H7 (cell line): ENCODE results near the gene ARHGEF2. TPM values are rescaled to one million over a fixed set of nuclear protein-coding genes. Genes with fewer than 3 reads are reported as not detected.

ENCODE experiments used
- DNase-seq: peaks from one replicate; pipeline ENCODE4 v3.0.0; 2012
- H3K27me3 ChIP-seq: 2 replicates; pipeline ENCODE4 v1.6.0; 2011; ENCODE audit warnings: mild to moderate bottlenecking, low read length; ENCODE audit not compliant: control insufficient read depth, insufficient read depth
- H3K36me3 ChIP-seq: replicated peaks from 2 replicates; pipeline ENCODE4 v1.5.1; 2011; ENCODE audit warnings: low read length; ENCODE audit not compliant: control insufficient read depth, insufficient read depth
- H3K4me3 ChIP-seq: 2 replicates; pipeline ENCODE4 v1.5.1; 2011; ENCODE audit warnings: low read depth, mild to moderate bottlenecking, control low read depth, low read length, moderate library complexity; ENCODE audit not compliant: insufficient read depth
- total RNA-seq: library from RNA; depleted of rRNA; stranded (reverse); fragments of >200 nt; shearing (Covaris generic); gene quantifications from 2 replicates; pipeline ENCODE4 v1.2.3, GENCODE V29; 2014; rRNA removed

The ARHGEF2 gene
- total RNA-seq, 1 experiment from 2014 or later, result 97.1 TPM

DNA sequence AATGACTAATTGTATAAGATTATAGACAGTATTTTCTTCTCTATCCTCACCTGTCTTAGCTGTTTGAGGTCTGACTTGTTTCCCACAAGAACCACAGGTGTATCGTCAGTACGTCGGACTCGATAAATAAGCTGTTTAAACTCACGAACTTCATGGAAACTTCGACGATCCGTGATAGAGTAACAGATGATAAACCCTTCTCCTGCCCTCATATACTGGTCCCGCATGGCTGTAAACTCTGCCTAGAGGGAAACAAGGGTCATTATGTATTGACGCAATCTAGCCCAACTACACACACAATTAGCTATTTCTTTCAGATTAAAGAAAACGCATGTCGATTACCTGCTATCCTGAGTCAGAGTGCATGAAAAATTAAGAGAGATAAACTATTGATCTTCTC lies 74.1 kb downstream of the ARHGEF2 start:
- DNase-seq, result no peak
- H3K36me3 ChIP-seq, result peaks cover 21% of the 10 kb centered on the region
- no peak overlapping the region for H3K4me3 ChIP-seq
- no peaks in the 10 kb centered on the region for H3K27me3 ChIP-seq

DNA sequence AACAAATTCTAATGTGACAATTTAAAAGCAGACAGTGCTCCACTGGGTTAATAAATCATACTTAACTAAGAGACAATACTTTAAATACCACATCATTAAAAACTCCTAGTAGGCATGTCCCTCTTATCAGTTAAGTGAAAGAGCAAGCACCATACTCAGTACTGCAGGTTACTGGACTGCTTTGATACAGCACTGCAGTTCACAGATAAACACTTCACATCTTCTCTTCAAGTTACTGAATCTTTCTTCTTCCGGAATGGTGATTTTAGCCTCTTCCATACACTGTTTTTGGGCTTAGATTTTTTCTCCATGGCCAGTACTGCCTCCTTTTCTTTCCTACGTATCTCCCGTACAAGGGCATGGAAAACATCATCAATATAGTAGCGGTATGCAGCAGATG lies 78.2 kb downstream of the ARHGEF2 start:
- H3K4me3 ChIP-seq, result no peak overlapping the region
- DNase-seq, result no peak
- H3K36me3 ChIP-seq, result peaks cover 19% of the 10 kb centered on the region
- no peaks in the 10 kb centered on the region for H3K27me3 ChIP-seq

DNA sequence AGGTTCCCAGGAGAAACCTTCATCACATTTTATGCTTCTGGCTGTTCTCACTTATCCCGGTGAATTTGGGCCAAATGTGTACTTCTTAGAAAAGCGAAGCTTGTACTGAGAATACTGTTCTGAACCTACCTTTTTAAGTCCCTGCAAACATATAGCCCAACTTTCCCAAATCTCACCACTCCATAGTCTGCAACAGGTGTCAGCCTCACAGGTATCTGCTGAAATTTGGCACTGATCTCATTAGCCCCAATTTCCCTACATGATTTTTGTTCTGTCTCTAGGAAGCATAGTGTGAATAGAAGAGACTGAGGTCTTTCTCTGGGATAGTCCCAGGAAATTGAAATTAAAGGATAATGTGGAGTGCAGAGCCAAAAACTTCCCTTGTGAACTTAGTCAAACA lies 78.7 kb downstream of the ARHGEF2 start:
- no peaks in the 10 kb centered on the region for H3K27me3 ChIP-seq
- no peak overlapping the region for H3K4me3 ChIP-seq
- H3K36me3 ChIP-seq, result peaks cover 19% of the 10 kb centered on the region
- DNase-seq, result no peak

DNA sequence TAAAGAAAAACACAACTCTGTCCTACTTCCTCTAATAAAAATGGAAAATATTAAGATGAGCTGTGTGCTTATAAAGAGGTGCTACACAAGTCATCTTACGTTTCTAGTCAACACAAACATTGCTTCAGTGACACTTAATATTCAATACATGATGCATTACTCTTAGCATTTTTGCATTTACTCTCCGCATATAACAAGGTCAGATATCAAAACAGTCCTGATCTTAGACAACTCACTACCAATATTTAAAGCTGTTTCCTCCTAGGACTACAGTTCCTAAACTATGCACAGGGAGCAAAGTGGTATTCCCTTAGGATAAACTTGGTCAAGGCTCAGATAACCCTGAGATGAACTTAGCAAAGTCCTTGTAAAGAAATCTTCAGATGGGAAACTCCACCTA lies 79.5 kb downstream of the ARHGEF2 start:
- no peak overlapping the region for H3K4me3 ChIP-seq
- no peak for DNase-seq
- H3K36me3 ChIP-seq, result peaks cover 13% of the 10 kb centered on the region
- H3K27me3 ChIP-seq, result no peaks in the 10 kb centered on the region

DNA sequence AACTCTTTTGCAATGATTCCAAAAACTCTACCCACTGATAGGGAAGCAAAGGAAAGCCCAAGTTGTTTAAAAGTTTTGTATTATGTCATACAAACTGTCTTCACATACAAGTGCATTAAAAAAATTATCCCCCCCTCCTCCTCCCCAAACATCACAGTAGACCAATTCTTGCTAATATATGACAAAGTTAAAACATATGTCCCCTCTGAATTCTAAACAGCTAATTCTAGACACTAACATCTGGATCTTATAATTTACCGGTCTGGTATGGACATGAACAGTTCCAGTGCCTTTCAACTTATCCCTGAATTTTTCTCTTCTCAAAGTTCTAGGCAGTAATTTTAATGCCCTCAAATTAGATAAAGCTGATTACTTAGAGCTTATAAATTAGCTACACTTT lies 80.6 kb downstream of the ARHGEF2 start:
- no peak overlapping the region for H3K4me3 ChIP-seq
- H3K27me3 ChIP-seq, result no peaks in the 10 kb centered on the region
- peaks cover 11% of the 10 kb centered on the region for H3K36me3 ChIP-seq
- no peak for DNase-seq

Other genes with a start within 250 kb of the ARHGEF2 start
- gene GON4L, start 121.3 kb downstream of the ARHGEF2 start, total RNA-seq, result 30.7 and 42.5 TPM in 2 replicates
- gene SYT11, start 119.0 kb downstream of the ARHGEF2 start, total RNA-seq, result 9.6 and 11.0 TPM in 2 replicates
- gene RIT1, start 67.2 kb downstream of the ARHGEF2 start, total RNA-seq, result 39.1 and 47.1 TPM in 2 replicates
- gene KHDC4, start 44.1 kb downstream of the ARHGEF2 start, total RNA-seq, result 58.4 and 78.1 TPM in 2 replicates
- not detected in 2 replicates for gene RXFP4, start 36.9 kb downstream of the ARHGEF2 start, total RNA-seq
- gene SSR2, start 42.4 kb upstream of the ARHGEF2 start, total RNA-seq, result 427 and 445 TPM in 2 replicates
- 64.6 and 66.3 TPM in 2 replicates for gene UBQLN4, start 75.3 kb upstream of the ARHGEF2 start, total RNA-seq
- 58.0 and 74.1 TPM in 2 replicates for gene LAMTOR2, start 76.2 kb upstream of the ARHGEF2 start, total RNA-seq
- 18.3 and 27.6 TPM in 2 replicates for gene RAB25, start 82.6 kb upstream of the ARHGEF2 start, total RNA-seq
- 52.7 and 65.2 TPM in 2 replicates for gene MEX3A, start 103.9 kb upstream of the ARHGEF2 start, total RNA-seq
- gene LMNA, start 136.2 kb upstream of the ARHGEF2 start, total RNA-seq, result 101 and 119 TPM in 2 replicates
- gene SEMA4A, start 175.0 kb upstream of the ARHGEF2 start, total RNA-seq, result 10.3 and 15.8 TPM in 2 replicates
- gene SLC25A44, start 215.6 kb upstream of the ARHGEF2 start, total RNA-seq, result 31.9 and 33.2 TPM in 2 replicates
- 286 and 290 TPM in 2 replicates for gene PMF1, start 234.5 kb upstream of the ARHGEF2 start, total RNA-seq